HG03139 (cell line): ENCODE measurements around the gene SLC5A5.
"Not testable (repeated sequence)": the region's sequence is repeated elsewhere in the genome, so short reads cannot be mapped to it uniquely, and the experiment has no call there.

Experiments
- ATAC-seq: cut with Tn5 transposase; IDR thresholded peaks from one replicate; pipeline ENCODE4 v1.9.1; 2021; ENCODE audit not compliant: unreplicated experiment

SLC5A5 gene

GRCh38 chr19:17919122-17919521 is 47.4 kb downstream of the SLC5A5 start:
- not testable (repeated sequence) for ATAC-seq

- no peak for ATAC-seq
These were observed 48.8 kb downstream of the SLC5A5 start for GRCh38 chr19:17920527-17920926.

- ATAC-seq: no peak
These were observed 50.4 kb downstream of the SLC5A5 start for GRCh38 chr19:17922138-17922537.

- no peak for ATAC-seq
These were observed 54.3 kb downstream of the SLC5A5 start for GRCh38 chr19:17926044-17926443.

- ATAC-seq: no peak
These were observed 57.3 kb downstream of the SLC5A5 start for GRCh38 chr19:17929056-17929455.

- no peak for ATAC-seq
These were observed 59.9 kb downstream of the SLC5A5 start for GRCh38 chr19:17931532-17932191.

GRCh38 chr19:17932485-17933338 is 61.0 kb downstream of the SLC5A5 start, which contains the start of gene CCDC124:
TSS of gene CCDC124 (plus strand) at chr19:17933015. CDS start at chr19:17936421, 3,406 bp downstream.
- ATAC-seq: peak; percentile 71

- ATAC-seq: no peak
These were observed 61.8 kb downstream of the SLC5A5 start for GRCh38 chr19:17933414-17934129.

- no peak for ATAC-seq
These were observed 64.6 kb downstream of the SLC5A5 start for GRCh38 chr19:17936379-17936778.

GRCh38 chr19:17937371-17937900 is 65.7 kb downstream of the SLC5A5 start:
- ATAC-seq: no peak

GRCh38 chr19:17938092-17938845 is 66.5 kb downstream of the SLC5A5 start:
- no peak for ATAC-seq

GRCh38 chr19:17942181-17942580 is 70.4 kb downstream of the SLC5A5 start:
- ATAC-seq: no peak

GRCh38 chr19:17942582-17943273 is 71.0 kb downstream of the SLC5A5 start:
- no peak for ATAC-seq

- ATAC-seq: no peak
These were observed 71.8 kb downstream of the SLC5A5 start for GRCh38 chr19:17943274-17944221.

GRCh38 chr19:17944301-17944700 is 72.6 kb downstream of the SLC5A5 start:
- no peak for ATAC-seq
